Measurements from ENCODE around the gene BEST1. TPM values are rescaled to one million over a fixed set of nuclear protein-coding genes. Genes with fewer than 3 reads are reported as not detected.

Gene BEST1
- total and polyA plus RNA-seq, 2 of the 13 experiments (the other 11 are each of a cell fraction or from before 2014, with no cell fraction given), result 0.09 to 0.65 TPM

DNA sequence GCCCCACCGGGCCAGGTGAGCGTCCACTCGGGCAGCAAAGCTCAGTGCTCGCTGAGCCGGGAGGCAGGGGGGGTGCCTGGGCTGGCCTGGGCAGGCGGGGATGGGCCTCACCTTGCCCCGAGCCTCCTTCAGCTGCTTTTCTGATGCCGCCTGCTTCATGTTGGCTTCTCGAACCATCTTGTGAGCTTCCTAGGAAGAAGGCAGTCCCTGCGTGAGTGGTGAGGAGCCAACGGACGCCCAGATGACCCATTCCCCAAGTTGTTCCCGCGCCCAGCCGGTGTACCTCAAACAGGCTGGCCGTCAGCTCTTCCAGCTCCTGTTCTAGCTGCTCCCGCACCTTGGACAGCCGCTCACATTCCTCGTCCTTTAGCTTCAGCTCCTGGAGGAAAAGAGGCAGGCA lies 42.9 kb upstream of the BEST1 start:
- BruUV-seq (replicated peaks), result no TSS peak
- in situ Hi-C loops (cut with HindIII; ENCODE audit: extremely low pct_ligation_motif_present, low pct_unique_long_range_greater_than_20kb) (no loop called here), intact Hi-C loops (cut with micrococcal nuclease; ENCODE audit: unreplicated experiment) (no loop called here)
- Histone ChIP-seq H3K9me3 (ENCODE audit: low read length) (no peaks in the 10 kb centered on the region), H2AFZ (ENCODE audit: low read length) (no peak overlapping the region), H3K4me1 (ENCODE audit: insufficient read depth, low read length) (peaks cover 44% of the 10 kb centered on the region), H3K4me3 (replicated peaks in 1 of 3; ENCODE audit: insufficient read depth in 1 of 3, low read depth in 2 of 3, low read length in 3 of 3) (no peak overlapping the region), H3K79me2 (ENCODE audit: insufficient read depth, low read length) (no peaks in the 10 kb centered on the region), H3K36me3 (replicated peaks in 1 of 2; ENCODE audit: control insufficient read depth in 1 of 2, insufficient read depth in 2 of 2, low read length in 2 of 2) (no peaks in the 10 kb centered on the region), H3K27me3 (ENCODE audit: control insufficient read depth in 1 of 2, insufficient read depth in 2 of 2, low read length in 2 of 2) (peaks cover 1 to 8% of the 10 kb centered on the region in 2 experiments; a peak in 2 of 5 replicates), H3K27ac (ENCODE audit: extremely low read length, insufficient read depth, low read length) (no peak overlapping the region), H3K4me2 (ENCODE audit: low read depth, low read length) (no peak overlapping the region), H4K20me1 (ENCODE audit: insufficient read depth, low read length) (no peaks in the 10 kb centered on the region), H3K9ac (ENCODE audit: insufficient read depth, low read depth, low read length) (no peak overlapping the region)
- 78% methylated on average over 12 of the region's 19 CpGs for WGBS (ENCODE audit: low lambda C conversion rate)
- TF ChIP-seq ZKSCAN8 (CRISPR knock-in tag; IDR thresholded peaks at IDR 0.05; ENCODE audit: borderline replicate concordance) (no peak), DNMT1 (CRISPR knock-in tag; IDR thresholded peaks at IDR 0.05) (no peak), GPN1 (CRISPR knock-in tag; IDR thresholded peaks at IDR 0.05; ENCODE audit: borderline replicate concordance) (no peak), DNMT3B (CRISPR knock-in tag; conservative IDR thresholded peaks at IDR 0.05) (no peak), MED8 (CRISPR knock-in tag; IDR thresholded peaks at IDR 0.05; ENCODE audit: insufficient replicate concordance) (no peak), ZNF780A (CRISPR knock-in tag; IDR thresholded peaks at IDR 0.05) (no peak)
- TF ChIP-seq, protein P1, sequence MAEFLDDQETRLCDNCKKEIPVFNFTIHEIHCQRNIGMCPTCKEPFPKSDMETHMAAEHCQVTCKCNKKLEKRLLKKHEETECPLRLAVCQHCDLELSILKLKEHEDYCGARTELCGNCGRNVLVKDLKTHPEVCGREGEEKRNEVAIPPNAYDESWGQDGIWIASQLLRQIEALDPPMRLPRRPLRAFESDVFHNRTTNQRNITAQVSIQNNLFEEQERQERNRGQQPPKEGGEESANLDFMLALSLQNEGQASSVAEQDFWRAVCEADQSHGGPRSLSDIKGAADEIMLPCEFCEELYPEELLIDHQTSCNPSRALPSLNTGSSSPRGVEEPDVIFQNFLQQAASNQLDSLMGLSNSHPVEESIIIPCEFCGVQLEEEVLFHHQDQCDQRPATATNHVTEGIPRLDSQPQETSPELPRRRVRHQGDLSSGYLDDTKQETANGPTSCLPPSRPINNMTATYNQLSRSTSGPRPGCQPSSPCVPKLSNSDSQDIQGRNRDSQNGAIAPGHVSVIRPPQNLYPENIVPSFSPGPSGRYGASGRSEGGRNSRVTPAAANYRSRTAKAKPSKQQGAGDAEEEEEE (CRISPR knock-in tag; IDR thresholded peaks at IDR 0.05; ENCODE audit: borderline replicate concordance), result no peak
- TF ChIP-seq, protein P2, sequence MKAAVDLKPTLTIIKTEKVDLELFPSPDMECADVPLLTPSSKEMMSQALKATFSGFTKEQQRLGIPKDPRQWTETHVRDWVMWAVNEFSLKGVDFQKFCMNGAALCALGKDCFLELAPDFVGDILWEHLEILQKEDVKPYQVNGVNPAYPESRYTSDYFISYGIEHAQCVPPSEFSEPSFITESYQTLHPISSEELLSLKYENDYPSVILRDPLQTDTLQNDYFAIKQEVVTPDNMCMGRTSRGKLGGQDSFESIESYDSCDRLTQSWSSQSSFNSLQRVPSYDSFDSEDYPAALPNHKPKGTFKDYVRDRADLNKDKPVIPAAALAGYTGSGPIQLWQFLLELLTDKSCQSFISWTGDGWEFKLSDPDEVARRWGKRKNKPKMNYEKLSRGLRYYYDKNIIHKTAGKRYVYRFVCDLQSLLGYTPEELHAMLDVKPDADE (CRISPR knock-in tag; IDR thresholded peaks at IDR 0.05), result no peak
- TF ChIP-seq, protein P3, sequence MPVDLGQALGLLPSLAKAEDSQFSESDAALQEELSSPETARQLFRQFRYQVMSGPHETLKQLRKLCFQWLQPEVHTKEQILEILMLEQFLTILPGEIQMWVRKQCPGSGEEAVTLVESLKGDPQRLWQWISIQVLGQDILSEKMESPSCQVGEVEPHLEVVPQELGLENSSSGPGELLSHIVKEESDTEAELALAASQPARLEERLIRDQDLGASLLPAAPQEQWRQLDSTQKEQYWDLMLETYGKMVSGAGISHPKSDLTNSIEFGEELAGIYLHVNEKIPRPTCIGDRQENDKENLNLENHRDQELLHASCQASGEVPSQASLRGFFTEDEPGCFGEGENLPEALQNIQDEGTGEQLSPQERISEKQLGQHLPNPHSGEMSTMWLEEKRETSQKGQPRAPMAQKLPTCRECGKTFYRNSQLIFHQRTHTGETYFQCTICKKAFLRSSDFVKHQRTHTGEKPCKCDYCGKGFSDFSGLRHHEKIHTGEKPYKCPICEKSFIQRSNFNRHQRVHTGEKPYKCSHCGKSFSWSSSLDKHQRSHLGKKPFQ (CRISPR knock-in tag; IDR thresholded peaks at IDR 0.05; ENCODE audit: insufficient replicate concordance), result no peak
- CTCF ChIA-PET (ENCODE audit: low intra/inter-chr PET ratio, low total read pairs), result no interaction called here
- DNase-seq (ENCODE audit: low spot score), result no peak
- no peak for ATAC-seq
- POLR2A ChIA-PET, result interaction anchor here (1.0 kb wide), 1 partner anchor 16 kb away, joined by 4 read pairs; no protein-coding TSS in a partner anchor
- no peak for FAIRE-seq
